D341Med (cell line): ENCODE results near the gene HOXB3.
A peak's percentile ranks its signal among the peaks of the same experiment; 100 is the strongest.

Experiments
- DNase-seq: peaks from one replicate; pipeline ENCODE4 v3.0.0; 2012; ENCODE audit warnings: low spot score

Gene HOXB3

GRCh38 chr17:48597778-48598631 is 8.0 kb upstream of the HOXB3 start:
- DNase-seq: no peak

- DNase-seq: no peak
Observed at GRCh38 chr17:48597528-48597777, 7.4 kb upstream of the HOXB3 start.

DNA sequence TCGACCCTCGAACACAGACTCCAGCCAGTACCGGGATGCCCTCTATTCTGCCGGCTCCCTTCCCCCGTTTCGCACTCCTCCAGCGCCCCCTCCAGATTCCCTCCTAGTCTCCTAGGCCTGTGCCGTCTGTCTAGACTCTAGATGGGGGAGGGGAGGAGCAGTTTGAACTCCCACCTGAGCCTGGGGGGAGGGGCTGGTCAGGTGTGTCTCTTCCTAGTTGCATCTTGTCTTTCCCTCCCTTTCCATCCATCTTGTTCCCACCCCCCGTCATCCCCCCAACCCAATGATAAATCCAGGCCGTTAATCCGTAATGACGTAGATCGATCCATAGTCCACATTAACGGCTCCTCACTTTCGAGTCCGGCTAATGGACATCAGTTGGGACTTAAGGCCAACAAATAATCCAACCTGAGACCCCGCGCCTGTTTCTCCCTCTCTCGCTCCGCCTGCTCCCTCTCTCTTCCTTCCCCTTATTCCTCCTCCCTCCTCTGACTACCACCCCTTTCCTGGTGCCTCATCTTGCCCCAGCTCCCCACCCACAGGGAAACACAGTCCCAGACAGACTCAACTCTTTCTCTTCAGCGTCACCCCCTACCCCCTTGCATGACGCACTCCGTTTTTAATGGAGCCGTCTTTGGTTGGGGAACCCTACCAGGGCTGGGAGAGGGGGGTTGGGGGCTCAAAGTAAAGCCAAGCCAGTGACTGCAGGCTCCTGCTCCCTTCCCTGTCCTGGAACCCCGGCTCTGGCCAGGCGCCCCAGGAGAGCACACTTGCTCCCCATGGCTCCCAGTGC is 6.9 kb upstream of the HOXB3 start:
- DNase-seq: no peak

- no peak for DNase-seq
Observed at GRCh38 chr17:48596000-48596734, 6.1 kb upstream of the HOXB3 start.

DNA sequence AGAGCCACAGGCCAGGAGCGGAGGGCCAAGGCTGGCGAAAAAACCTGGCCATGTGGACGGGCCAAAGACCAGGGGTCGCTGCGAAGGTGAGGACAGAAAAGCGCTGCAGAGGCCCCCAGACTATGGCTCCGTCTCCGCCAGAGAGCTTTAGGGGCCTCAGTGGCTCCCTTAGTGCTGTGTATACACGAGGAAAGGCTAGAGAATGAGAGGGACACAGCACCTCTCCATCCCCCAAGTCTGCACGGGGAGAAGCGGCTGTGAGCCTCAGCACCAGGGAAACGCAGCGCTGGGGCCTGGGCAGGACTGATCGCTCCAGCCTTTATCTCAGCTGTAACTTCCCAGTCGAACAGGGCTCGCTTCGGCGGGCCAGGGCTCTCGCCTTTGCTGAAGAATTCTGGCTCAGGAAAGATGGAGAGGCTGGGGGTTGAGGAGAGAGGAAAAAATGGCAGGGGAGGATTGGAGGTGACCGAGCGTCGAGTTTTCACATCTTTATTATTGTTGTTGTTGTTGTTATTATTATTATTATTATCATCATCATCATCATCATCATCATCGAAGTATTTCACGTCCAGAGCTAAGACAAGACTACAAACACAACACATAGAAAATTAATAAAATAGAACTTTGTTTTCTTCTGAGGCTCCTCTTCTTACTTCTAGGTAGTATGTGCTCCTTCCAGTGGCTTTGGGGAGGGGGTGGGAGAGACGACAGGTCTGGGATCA is 5.4 kb upstream of the HOXB3 start:
- DNase-seq: no peak

DNA sequence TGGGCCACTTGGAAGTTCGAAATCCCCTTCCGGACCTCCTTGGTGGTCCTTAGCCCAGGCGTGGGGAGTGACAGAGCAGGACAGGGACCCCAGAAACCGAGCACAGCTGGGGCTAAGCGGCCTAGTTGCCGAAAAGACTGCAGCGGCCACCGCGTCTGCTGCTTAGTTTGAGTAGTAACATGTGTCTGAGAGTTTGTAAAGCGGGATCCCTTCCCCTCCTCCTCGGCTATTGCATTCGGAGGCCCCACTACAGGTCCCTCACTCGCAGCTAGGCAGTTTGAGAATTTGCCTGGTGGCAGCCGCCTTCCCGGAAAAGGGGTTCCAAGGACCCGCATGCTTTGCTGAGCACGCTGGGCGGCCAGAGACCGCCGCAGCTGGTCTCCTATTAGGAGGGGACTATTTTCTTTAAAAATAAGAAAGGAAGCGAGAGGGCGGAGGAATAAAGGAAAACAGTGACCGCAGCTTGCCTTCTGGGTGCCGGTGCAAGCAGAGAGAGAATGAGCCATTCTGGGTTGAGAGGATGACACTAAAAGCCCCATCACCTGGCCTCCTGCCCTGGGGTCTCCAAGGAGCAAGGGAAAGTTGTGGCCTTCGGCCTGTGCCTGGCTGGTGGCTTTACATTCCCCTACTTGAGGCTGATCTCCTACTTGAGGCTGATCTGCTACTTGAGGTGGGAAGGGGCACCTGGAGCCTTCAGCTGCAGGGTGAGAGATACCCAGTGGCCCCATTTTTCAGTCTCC is 4.7 kb upstream of the HOXB3 start:
- DNase-seq: no peak

DNA sequence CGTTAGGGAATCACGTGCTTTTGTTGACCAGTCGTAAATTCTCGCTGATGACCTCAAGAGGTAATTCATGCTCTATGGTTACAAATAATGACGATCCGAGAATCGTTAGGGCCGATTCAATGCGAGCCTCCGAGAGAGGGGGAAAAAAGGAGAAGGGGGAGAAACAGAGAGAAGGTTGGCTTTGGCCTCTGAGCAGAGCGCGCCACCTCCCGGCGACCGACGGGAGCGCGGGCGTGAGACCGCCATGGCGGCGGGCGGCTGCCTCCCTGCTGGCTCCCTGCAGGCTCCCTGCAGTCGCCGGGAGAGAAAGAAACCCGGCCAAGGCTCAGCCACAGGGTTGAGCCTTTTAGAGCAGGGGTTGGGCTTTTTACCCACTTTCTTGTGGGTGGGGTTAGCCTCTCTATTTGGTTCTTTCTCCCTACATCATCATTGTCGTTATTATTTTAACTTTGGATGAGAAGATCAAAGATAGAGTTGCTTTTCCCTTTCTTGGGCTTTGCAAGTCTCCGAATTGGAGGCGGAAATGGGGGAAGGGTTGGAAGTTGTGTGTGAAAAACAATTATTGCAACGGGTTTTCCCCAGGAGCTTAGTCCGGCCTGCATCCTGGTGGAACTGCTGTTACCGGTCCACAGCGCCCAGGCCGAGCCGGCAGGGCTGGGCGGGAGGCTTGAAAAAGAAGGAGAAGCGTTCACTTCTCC is 3.9 kb upstream of the HOXB3 start:
- peak; percentile 94 for DNase-seq

DNA sequence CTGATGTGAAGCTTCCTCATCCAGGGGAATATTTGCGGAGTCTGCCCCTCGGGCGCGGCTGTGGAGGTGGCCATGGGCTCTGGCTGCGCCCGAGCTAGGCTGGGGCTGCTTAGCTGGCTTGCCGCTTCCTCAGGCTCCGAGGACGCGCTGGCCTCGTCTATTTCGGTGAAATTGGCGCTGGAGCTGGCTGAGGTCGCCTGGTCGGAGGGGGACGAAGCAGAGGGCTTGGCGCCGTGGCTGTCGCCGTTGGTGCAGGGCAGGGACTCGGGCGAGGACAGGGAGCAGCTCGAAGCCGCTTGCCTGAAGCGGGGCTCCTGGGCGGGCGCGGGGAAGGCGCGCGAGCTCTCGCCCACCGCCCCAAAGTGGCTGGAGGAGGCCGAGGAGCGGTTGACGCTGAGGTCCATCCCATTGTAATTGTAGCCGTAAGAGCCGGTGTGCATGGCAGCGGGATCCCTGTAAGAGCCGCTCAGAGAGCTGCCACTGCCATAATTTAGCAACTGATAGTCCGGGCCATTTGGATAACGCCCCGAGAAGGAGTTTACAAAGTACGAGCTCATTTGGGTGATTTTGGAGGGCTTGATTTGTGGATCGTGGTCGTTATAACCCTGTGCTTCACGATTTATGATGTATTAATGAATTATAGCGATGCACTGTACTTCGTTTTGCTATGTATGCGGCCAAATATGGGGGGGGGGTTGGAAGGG is 3.2 kb upstream of the HOXB3 start, which contains the start of gene HOXB5:
TSS of gene HOXB5 (minus strand) at position 654 of the 704 bp plus-strand sequence. CDS start at position 557, 97 bp downstream.
- no peak for DNase-seq

- no peak for DNase-seq
Observed at GRCh38 chr17:48592577-48592976, 2.5 kb upstream of the HOXB3 start.

GRCh38 chr17:48592057-48592514 is 2.0 kb upstream of the HOXB3 start:
- no peak for DNase-seq

GRCh38 chr17:48591255-48592056 is 1.4 kb upstream of the HOXB3 start:
- DNase-seq: no peak

- no peak for DNase-seq
Observed at GRCh38 chr17:48590607-48591161, 643 bp upstream of the HOXB3 start.

- no peak for DNase-seq
Observed at GRCh38 chr17:48589060-48589830, 796 bp downstream of the HOXB3 start.

- no peak for DNase-seq
Observed at GRCh38 chr17:48588528-48588927, 1.5 kb downstream of the HOXB3 start.

- no peak for DNase-seq
Observed at GRCh38 chr17:48588074-48588415, 2.0 kb downstream of the HOXB3 start.

- no peak for DNase-seq
Observed at GRCh38 chr17:48587276-48588073, 2.6 kb downstream of the HOXB3 start.
